Psoas muscle (tissue), 8 donors: ENCODE measurements around the gene RASGRP4. TPM values are rescaled to one million over a fixed set of nuclear protein-coding genes. Genes with fewer than 3 reads are reported as not detected.
A peak's percentile ranks its signal among the peaks of the same experiment; 100 is the strongest.
"Not testable (repeated sequence)": the region's sequence is repeated elsewhere in the genome, so short reads cannot be mapped to it uniquely, and the experiment has no call there.

Source experiments
- ATAC-seq, 4 donors: fragments of 200-7000 bp; cut with Tn5 transposase; one replicate each; pipeline ENCODE4 v1.9.1; 2020; ENCODE audit warnings: moderate library complexity in 3 of 4, mild to moderate bottlenecking in 2 of 4
- DNase-seq, 2 donors: peaks; one replicate each; pipeline ENCODE4 v3.0.0-alpha.2; 2020
- H3K27ac ChIP-seq: fragments of 200-600 bp; one replicate; pipeline ENCODE4 v1.8.0; 2022
- H3K27me3 ChIP-seq, 3 donors: fragments of 200-600 bp in 1 of 3; one replicate each; pipeline versions ENCODE4 v1.6.1 to v1.8.0; 2013 to 2022; ENCODE audit warnings: low read length in 2 of 3, mild to moderate bottlenecking in 2 of 3, moderate library complexity in 1 of 3; ENCODE audit not compliant: insufficient read depth in 3 of 3
- H3K36me3 ChIP-seq, 2 donors: fragments of 200-600 bp in 1 of 2; one replicate each; pipeline versions ENCODE4 v1.6.1 to v1.8.0; 2013 to 2022; ENCODE audit warnings: low read depth in 1 of 2, mild to moderate bottlenecking in 1 of 2, moderate library complexity in 1 of 2; ENCODE audit not compliant: insufficient read depth in 1 of 2
- H3K4me1 ChIP-seq: fragments of 200-600 bp; one replicate; pipeline ENCODE4 v1.8.0; 2022
- H3K4me3 ChIP-seq: fragments of 200-600 bp; one replicate; pipeline ENCODE4 v1.8.0; 2022; ENCODE audit warnings: mild to moderate bottlenecking
- H3K9me3 ChIP-seq: fragments of 200-600 bp; one replicate; pipeline ENCODE4 v1.8.0; 2022
- WGBS, 3 donors: extraction: QIAGEN DNeasy Blood & Tissue Kit; methylation state at CpG; one replicate each; pipeline versions ENCODE4 v1.1.6 to v1.1.7; 2013; 5-methylcytosine and 5-hydroxymethylcytosine counted together
- intact Hi-C, 2 donors: fragments of 100-400 bp; cut with DNase I; formaldehyde crosslinking; loops; one replicate each; pipeline versions ENCODE4 v1.11.0 to v1.14.2; 2022
- polyA plus RNA-seq, 3 donors: library from polyadenylated mRNA; stranded (reverse); fragments of 200-250 nt; gene quantifications; one replicate each; pipeline ENCODE4 v1.2.3, GENCODE V29; 2013
- total RNA-seq, 4 donors: library from RNA; stranded (reverse); fragmentation: NEBNext Ultra II Directional in 2 of 4; extraction: Animal tissue kit (Norgen Biotek cat#: 25700) in 2 of 4; gene quantifications; one replicate each; pipeline versions ENCODE4 v1.2.1 to v1.2.4, GENCODE V29; 2021 to 2023
- TF ChIP-seq, protein P1 (sequence below): fragments of 200-600 bp; IDR thresholded peaks from one replicate; pipeline ENCODE4 v1.8.0; 2022; ENCODE audit warnings: antibody characterized with exemption
- donor health status: healthy with polysubstance abuse.
- donor health status: DM: no; HTN: no; CAD: no; lungs with moderate emphysema.
- donor health status: Bipolar disorder and iron deficiency.
- donor health status: healthy.
- donor health status: DM: yes; HTN: yes; CAD: no.
- donor health status: DM: no; HTN: no; CAD: no.
- donor health status: DM: no; HTN: no; CAD: no.
- donor health status: DM: yes; HTN: yes; CAD: no.

RASGRP4 gene
- total and polyA plus RNA-seq, 7 donors, result 0.17 to 2.0 (median 0.44) TPM

- Histone ChIP-seq H3K9me3 (no peaks in the 10 kb centered on the region), H3K4me1 (no peaks in the 10 kb centered on the region), H3K36me3 (no peaks in the 10 kb centered on the region), H3K27ac (no peak overlapping the region), H3K27me3 (no peaks in the 10 kb centered on the region), H3K4me3 (no peak overlapping the region)
- TF ChIP-seq, protein P1, sequence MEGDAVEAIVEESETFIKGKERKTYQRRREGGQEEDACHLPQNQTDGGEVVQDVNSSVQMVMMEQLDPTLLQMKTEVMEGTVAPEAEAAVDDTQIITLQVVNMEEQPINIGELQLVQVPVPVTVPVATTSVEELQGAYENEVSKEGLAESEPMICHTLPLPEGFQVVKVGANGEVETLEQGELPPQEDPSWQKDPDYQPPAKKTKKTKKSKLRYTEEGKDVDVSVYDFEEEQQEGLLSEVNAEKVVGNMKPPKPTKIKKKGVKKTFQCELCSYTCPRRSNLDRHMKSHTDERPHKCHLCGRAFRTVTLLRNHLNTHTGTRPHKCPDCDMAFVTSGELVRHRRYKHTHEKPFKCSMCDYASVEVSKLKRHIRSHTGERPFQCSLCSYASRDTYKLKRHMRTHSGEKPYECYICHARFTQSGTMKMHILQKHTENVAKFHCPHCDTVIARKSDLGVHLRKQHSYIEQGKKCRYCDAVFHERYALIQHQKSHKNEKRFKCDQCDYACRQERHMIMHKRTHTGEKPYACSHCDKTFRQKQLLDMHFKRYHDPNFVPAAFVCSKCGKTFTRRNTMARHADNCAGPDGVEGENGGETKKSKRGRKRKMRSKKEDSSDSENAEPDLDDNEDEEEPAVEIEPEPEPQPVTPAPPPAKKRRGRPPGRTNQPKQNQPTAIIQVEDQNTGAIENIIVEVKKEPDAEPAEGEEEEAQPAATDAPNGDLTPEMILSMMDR, result no peak
- intact Hi-C loops, result no loop called here
- DNase-seq (no peak), ATAC-seq (no peak)
- 90 to 95% (median 93%) methylated on average over 8 of the region's 8 CpGs for WGBS, 3 donors
These were observed 13.5 kb downstream of the RASGRP4 start for GRCh38 chr19:38412491-38412890.

DNA sequence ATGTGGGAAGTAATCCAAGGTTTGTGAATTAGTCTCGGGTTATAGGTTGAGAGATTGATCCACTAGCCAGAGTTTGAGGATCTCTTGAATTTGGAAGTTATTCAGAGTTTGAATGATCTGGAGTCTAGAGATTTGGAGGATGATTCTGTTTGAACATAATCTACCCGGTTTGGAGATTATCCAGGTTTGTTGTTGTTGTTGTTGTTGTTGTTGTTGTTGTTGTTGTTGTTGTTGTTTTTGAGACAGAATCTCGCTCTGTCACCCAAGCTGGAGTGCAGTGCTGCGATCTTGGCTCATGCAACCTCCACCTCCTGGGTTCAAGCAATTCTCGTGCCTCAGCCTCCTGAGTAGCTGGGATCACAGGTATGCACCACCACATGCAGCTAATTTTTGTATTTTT, 14.1 kb downstream of the RASGRP4 start:
- H3K9me3 ChIP-seq, H3K27me3 ChIP-seq, H3K4me3 ChIP-seq, ATAC-seq, H3K4me1 ChIP-seq, DNase-seq, H3K36me3 ChIP-seq, H3K27ac ChIP-seq, intact Hi-C loops: not testable (repeated sequence)
- 90 to 92% (median 91%) methylated on average over 5 of the region's 5 CpGs for WGBS, 3 donors

DNA sequence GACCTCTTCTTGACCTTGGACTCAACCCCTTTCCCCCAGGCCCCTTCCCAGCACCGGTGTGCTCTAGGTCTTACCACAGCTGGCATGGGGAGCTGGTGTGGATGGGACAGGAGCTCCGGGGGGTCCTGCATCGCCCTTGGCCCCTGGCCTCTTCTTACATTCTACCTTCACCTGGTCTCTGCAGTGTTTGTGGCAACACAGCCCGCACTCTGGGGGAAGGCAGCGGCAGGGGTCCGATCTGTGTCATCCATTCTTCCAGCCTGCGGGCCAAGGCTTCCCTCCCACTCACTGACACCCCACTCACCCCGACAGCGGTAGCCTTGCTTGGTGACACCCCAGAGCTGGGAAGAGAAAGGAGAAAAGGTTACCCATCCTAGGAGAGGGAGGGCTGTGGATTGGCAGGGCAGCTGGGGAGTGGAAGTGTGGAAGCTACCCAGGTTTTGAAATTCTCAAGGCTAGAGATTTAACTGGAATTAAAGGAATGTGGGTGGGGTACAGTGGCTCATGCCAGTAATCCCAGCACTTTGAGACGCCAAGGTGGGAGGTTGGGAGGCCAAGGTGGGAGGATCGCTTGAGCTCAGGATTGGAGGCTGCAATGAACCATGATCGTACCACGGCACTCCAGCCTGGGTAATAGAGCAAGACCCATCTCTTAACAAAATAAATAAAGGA, 14.8 kb downstream of the RASGRP4 start:
- no peak for ATAC-seq
- Histone ChIP-seq H3K4me3 (no peak overlapping the region), H3K27ac (no peak overlapping the region), H3K4me1 (no peaks in the 10 kb centered on the region), H3K36me3 (no peaks in the 10 kb centered on the region), H3K9me3 (no peaks in the 10 kb centered on the region), H3K27me3 (no peaks in the 10 kb centered on the region)
- WGBS, 3 donors, result 84 to 92% (median 87%) methylated on average over 13 of the region's 13 CpGs
- DNase-seq, result no peak
- TF ChIP-seq, protein P1, result no peak
- intact Hi-C loops, result no loop called here

DNA sequence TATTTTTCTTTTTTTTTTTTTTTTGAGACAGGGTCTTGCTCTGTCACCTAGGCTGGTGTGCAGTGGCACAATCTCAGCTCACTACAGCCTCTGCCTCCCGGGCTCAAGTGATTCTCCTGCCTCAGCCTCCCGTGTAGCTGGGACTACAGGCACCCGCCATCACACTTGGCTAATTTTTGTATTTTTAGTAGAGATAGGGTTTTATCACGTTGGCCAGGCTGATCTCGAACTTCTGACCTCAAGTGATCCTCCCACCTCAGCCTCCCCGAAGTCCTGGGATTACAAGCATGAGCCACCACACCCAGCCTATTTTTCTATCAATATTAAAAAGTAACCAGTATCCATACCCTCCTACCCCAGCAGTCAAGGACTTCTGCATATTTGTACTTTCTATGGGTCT, 15.6 kb downstream of the RASGRP4 start:
- H3K4me1 ChIP-seq, H3K27me3 ChIP-seq, DNase-seq, ATAC-seq, H3K9me3 ChIP-seq, intact Hi-C loops, H3K4me3 ChIP-seq, H3K27ac ChIP-seq, H3K36me3 ChIP-seq: not testable (repeated sequence)
- 77 to 85% (median 84%) methylated on average over 6 of the region's 6 CpGs for WGBS, 3 donors

DNA sequence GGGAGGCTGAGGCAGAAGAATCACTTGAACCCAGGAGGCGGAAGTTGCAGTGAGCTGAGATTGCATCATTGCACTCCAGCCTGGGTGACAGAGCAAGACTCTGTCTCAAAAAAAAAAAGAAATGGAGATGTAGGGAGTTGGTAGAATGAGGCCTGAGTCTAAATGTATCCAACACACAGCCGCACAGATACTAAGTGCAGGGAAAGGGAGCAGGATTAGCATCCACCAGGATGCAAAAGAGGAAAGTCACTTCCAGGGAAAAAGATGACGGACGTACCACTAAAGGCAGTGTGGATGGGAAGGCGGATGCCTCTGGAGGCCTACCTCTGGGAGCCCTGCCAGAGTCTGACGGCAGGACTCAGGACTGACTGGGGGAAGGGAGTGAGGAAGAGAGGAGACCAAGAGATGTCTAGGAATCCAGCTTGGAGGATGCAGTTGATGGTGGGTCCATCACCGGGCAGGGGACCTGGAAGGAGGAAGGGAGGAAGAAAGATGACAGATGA, 16.3 kb downstream of the RASGRP4 start:
- Histone ChIP-seq H3K27ac (no peak overlapping the region), H3K27me3 (no peaks in the 10 kb centered on the region), H3K36me3 (no peaks in the 10 kb centered on the region), H3K4me3 (no peak overlapping the region), H3K9me3 (no peaks in the 10 kb centered on the region), H3K4me1 (no peaks in the 10 kb centered on the region)
- TF ChIP-seq, protein P1, result no peak
- peak; percentile 43 to 47 (median 46) for ATAC-seq
- DNase-seq, result no peak
- intact Hi-C loops, result no loop called here
- 50 to 60% (median 52%) methylated on average over 7 of the region's 7 CpGs for WGBS, 3 donors

- intact Hi-C loops, result no loop called here
- no peak for ATAC-seq
- Histone ChIP-seq H3K27me3 (no peaks in the 10 kb centered on the region), H3K27ac (no peak overlapping the region), H3K36me3 (no peaks in the 10 kb centered on the region), H3K4me3 (no peak overlapping the region), H3K4me1 (no peaks in the 10 kb centered on the region), H3K9me3 (no peaks in the 10 kb centered on the region)
- WGBS, 3 donors, result 93 to 97% (median 96%) methylated on average over 8 of the region's 8 CpGs
- DNase-seq, result no peak
- TF ChIP-seq, protein P1, result no peak
These were observed 20.7 kb downstream of the RASGRP4 start for GRCh38 chr19:38405276-38405675.
